Choroid plexus epithelial cell (primary cell): ENCODE data around the gene JTB.

Experiments used
- DNase-seq: peaks from one replicate; pipeline ENCODE4 v3.0.0-alpha.2; 2010; ENCODE audit warnings: low read depth
- H3K4me3 ChIP-seq: 2 replicates; pipeline ENCODE4 v1.5.1; 2011; ENCODE audit warnings: low read depth, mild to moderate bottlenecking, control low read depth, low read length, moderate library complexity
- CTCF ChIP-seq: conservative IDR thresholded peaks from 2 replicates; pipeline ENCODE4 v1.5.1; 2011; ENCODE audit warnings: low read depth, mild to moderate bottlenecking, control low read depth, inconsistent platforms, low read length, moderate library complexity

Gene JTB

GRCh38 chr1:153944005-153944826 is 33.3 kb downstream of the JTB start:
- TF ChIP-seq CTCF: no peak
- H3K4me3 ChIP-seq: no peak overlapping the region
- no peak for DNase-seq

GRCh38 chr1:153942766-153943549 is 34.5 kb downstream of the JTB start:
- DNase-seq: no peak
- TF ChIP-seq CTCF: no peak
- H3K4me3 ChIP-seq: no peak overlapping the region

- TF ChIP-seq CTCF: no peak
- DNase-seq: no peak
- no peak overlapping the region for H3K4me3 ChIP-seq
These were observed 35.4 kb downstream of the JTB start for GRCh38 chr1:153941826-153942725.

GRCh38 chr1:153940756-153941155 is 36.7 kb downstream of the JTB start:
- no peak overlapping the region for H3K4me3 ChIP-seq
- no peak for DNase-seq
- no peak for TF ChIP-seq CTCF

DNA sequence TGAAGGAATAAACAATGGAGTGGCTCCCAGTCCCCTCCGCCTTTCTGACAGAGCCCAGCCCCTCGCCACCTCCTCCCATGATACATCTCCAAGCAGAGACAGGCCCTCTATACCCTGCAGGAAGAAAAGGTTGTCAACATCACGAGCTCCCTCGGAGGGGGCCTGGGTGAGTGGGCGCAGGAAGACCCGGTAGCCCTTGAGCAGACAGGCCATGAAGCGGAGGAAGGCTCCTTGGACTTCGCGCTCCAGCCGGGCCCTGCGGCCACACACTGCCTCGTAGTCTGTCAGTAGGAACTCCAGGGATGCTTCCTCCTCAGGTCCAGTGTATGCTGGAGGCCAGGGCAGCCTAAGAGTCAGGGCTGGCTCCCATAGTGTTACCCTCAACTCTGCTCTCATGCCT is 38.0 kb downstream of the JTB start:
- H3K4me3 ChIP-seq: no peak overlapping the region
- no peak for DNase-seq
- no peak for TF ChIP-seq CTCF

DNA sequence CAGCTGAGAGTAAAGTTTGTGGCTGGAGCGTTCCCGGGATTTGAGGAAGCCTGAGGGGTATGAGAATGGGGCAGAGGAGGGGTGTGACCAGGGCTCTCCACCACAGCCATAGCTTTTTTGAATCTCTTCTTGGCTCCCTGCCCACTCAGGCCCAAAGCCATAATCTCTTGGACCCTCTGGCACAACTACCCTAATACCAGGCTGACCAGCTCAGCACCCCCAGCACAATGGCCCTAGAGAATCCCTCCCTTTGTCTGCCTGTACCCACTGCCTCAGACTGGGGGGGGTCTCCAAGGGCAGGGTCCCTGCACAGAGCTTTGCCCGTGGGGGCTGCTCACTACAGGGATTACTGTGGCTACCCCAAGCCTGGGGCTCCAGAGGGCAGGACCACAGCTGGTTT is 38.5 kb downstream of the JTB start:
- no peak for DNase-seq
- no peak overlapping the region for H3K4me3 ChIP-seq
- TF ChIP-seq CTCF: no peak
